ENCODE results near the gene ARF6. TPM values are rescaled to one million over a fixed set of nuclear protein-coding genes. Genes with fewer than 3 reads are reported as not detected.

Gene ARF6
- total RNA-seq, 1 experiment from 2014 or later = 88.8 TPM

GRCh38 chr14:49945448-49946319 is 52.8 kb downstream of the ARF6 start:
- Histone ChIP-seq H3K9me3 (ENCODE audit: control insufficient read depth in 1 of 2, insufficient read depth in 1 of 2, low read depth in 1 of 2, low read length in 2 of 2) (no peaks in the 10 kb centered on the region), H3K9me2 (ENCODE audit: insufficient read depth) (no peaks in the 10 kb centered on the region), H3K27ac (ENCODE audit: low read depth, low read length) (no peak overlapping the region), H3K36me3 (ENCODE audit: control insufficient read depth in 1 of 2, insufficient read depth in 2 of 2, low read length in 2 of 2) (no peaks in the 10 kb centered on the region), H3K9ac (ENCODE audit: low read length) (no peak overlapping the region), H3K4me1 (ENCODE audit: control insufficient read depth in 1 of 2, insufficient read depth in 2 of 2, low read length in 2 of 2) (peaks cover 15 to 24% of the 10 kb centered on the region in 2 experiments), H3K79me2 (ENCODE audit: insufficient read depth, low read length) (no peaks in the 10 kb centered on the region), H3K4me2 (ENCODE audit: low read length) (no peak overlapping the region), H3K27me3 (ENCODE audit: insufficient read depth, low read length) (no peaks in the 10 kb centered on the region), H2AFZ (ENCODE audit: low read depth, low read length, poor library complexity, severe bottlenecking) (no peak overlapping the region), H3K4me3 (replicated peaks in 1 of 2; ENCODE audit: low read depth in 1 of 2, low read length in 2 of 2) (no peak overlapping the region), H4K20me1 (ENCODE audit: insufficient read depth) (no peaks in the 10 kb centered on the region)
- POLR2A ChIA-PET = interaction anchor here (0.6 to 2.1 kb wide), 3 partner anchors 38 to 58 kb away, joined by 3 to 6 read pairs (median 3); partner anchors contain the start of gene ARF6
- RAD21 ChIA-PET (ENCODE audit: low non-redundant PET in 1 of 2, low total read pairs in 2 of 2, uncharacterized antibody in 2 of 2, unreplicated experiment in 2 of 2) = no interaction called here
- no TSS peak for BruUV-seq (replicated peaks)
- intact Hi-C loops (cut with micrococcal nuclease) = no loop called here
- no peak for ATAC-seq
- no peak for TF ChIP-seq CEBPB (IDR thresholded peaks at IDR 0.05; ENCODE audit: low read depth)
- no peak for TF ChIP-seq REST (IDR thresholded peaks at IDR 0.05; ENCODE audit: low read depth)
- TF ChIP-seq YY1 (IDR thresholded peaks at IDR 0.05; ENCODE audit: extremely low read depth, insufficient replicate concordance, low read depth, low read length) = no peak
- TF ChIP-seq POLR2AphosphoS5 (IDR thresholded peaks at IDR 0.05; ENCODE audit: low read depth, low read length) = no peak
- TF ChIP-seq JUND (IDR thresholded peaks at IDR 0.05) = no peak
- TF ChIP-seq EZH2phosphoT487 (IDR thresholded peaks at IDR 0.05; ENCODE audit: borderline replicate concordance) = no peak
- no peak for TF ChIP-seq TCF7L2 (IDR thresholded peaks at IDR 0.05; ENCODE audit: borderline replicate concordance, extremely low read depth, insufficient read depth, insufficient read length)
- no peak for TF ChIP-seq ZNF274 (IDR thresholded peaks at IDR 0.05; ENCODE audit: low read depth, low read length)
- no peak for TF ChIP-seq POLR2A (IDR thresholded peaks at IDR 0.05; ENCODE audit: borderline replicate concordance, extremely low read depth, insufficient read depth, insufficient read length)
- no peak for TF ChIP-seq SP1 (IDR thresholded peaks at IDR 0.05; ENCODE audit: low read depth)
- no peak for TF ChIP-seq ZBTB33 (IDR thresholded peaks at IDR 0.05; ENCODE audit: extremely low read depth, insufficient replicate concordance, low read length)
- no peak for TF ChIP-seq ATF3 (IDR thresholded peaks at IDR 0.05)
- TF ChIP-seq EZH2 (IDR thresholded peaks at IDR 0.05) = no peak
- TF ChIP-seq ZFX (IDR thresholded peaks at IDR 0.05) = no peak
- TF ChIP-seq SRF (IDR thresholded peaks at IDR 0.05; ENCODE audit: low read depth) = no peak
- no peak for TF ChIP-seq SIN3A (IDR thresholded peaks at IDR 0.05; ENCODE audit: low read depth)
- TF ChIP-seq FOSL1 (IDR thresholded peaks at IDR 0.05; ENCODE audit: low read depth) = no peak
- TF ChIP-seq EGR1 (IDR thresholded peaks at IDR 0.05; ENCODE audit: low read depth) = no peak
- no peak for DNase-seq (ENCODE audit: low read depth, low spot score)
- CTCF ChIA-PET = no interaction called here

Measured in HCT116 (cell line).